H1 (cell line): ENCODE results near the gene NBEA. TPM values are rescaled to one million over a fixed set of nuclear protein-coding genes. Genes with fewer than 3 reads are reported as not detected.

ENCODE experiments used
- ASH2L ChIP-seq: fragments of 200-600, 300-600 bp; sonication (generic); IDR thresholded peaks from one replicate; pipeline ENCODE4 v1.7.1; 2017; ENCODE audit warnings: low read length
- BACH1 ChIP-seq: IDR thresholded peaks from 2 replicates; pipeline ENCODE4 v1.6.1; 2012; ENCODE audit warnings: low read length, improper control_type of control experiment
- BCL11A ChIP-seq, 2 experiments: IDR thresholded peaks; one replicate each; pipeline ENCODE4 v1.6.1; 2011; ENCODE audit warnings: low read depth in 2 of 2, low read length in 2 of 2, mild to moderate bottlenecking in 2 of 2
- CEBPB ChIP-seq: IDR thresholded peaks from 2 replicates; pipeline ENCODE4 v1.6.1; 2012; ENCODE audit warnings: low read depth, low read length
- CTCF ChIP-seq, 3 experiments: IDR thresholded peaks; 1 replicate in 2 of 3; 2 replicates in 1 of 3; pipeline versions ENCODE4 v1.5.1 to v1.6.1; 2011; ENCODE audit warnings: low read length in 3 of 3, mild to moderate bottlenecking in 3 of 3, inconsistent platforms in 2 of 3, low read depth in 1 of 3, moderate library complexity in 1 of 3; ENCODE audit not compliant: insufficient read depth in 1 of 3; ENCODE audit errors: control extremely low read depth in 1 of 3
- KDM4A ChIP-seq: IDR thresholded peaks from one replicate; pipeline ENCODE4 v1.7.1; 2012; ENCODE audit warnings: low read depth, mild to moderate bottlenecking, moderate library complexity, low read length, inconsistent platforms; ENCODE audit not compliant: severe bottlenecking
- NRF1 ChIP-seq: IDR thresholded peaks from 2 replicates; pipeline ENCODE4 v1.6.1; 2011; ENCODE audit warnings: mild to moderate bottlenecking, low read depth, low read length, improper control_type of control experiment
- POLR2A ChIP-seq, 2 experiments: IDR thresholded peaks; 1 replicate in 1 of 2; 2 replicates in 1 of 2; pipeline ENCODE4 v1.6.1; 2011; ENCODE audit warnings: low read depth in 2 of 2, low read length in 2 of 2, mild to moderate bottlenecking in 2 of 2; ENCODE audit errors: control extremely low read depth in 1 of 2
- RBBP5 ChIP-seq: IDR thresholded peaks from 2 replicates; pipeline ENCODE4 v1.7.1; 2012; ENCODE audit warnings: low read depth, mild to moderate bottlenecking, inconsistent platforms, low read length, moderate library complexity, borderline replicate concordance
- SIRT6 ChIP-seq: IDR thresholded peaks from one replicate; pipeline ENCODE4 v1.7.1; 2012; ENCODE audit warnings: low read length, inconsistent platforms
- SP1 ChIP-seq: IDR thresholded peaks from 2 replicates; pipeline ENCODE4 v1.6.1; 2011; ENCODE audit warnings: low read depth, low read length
- SUZ12 ChIP-seq: fragments of 200-600 bp; sonication (generic); IDR thresholded peaks from 2 replicates; pipeline ENCODE4 v1.6.1; 2012; ENCODE audit warnings: mild to moderate bottlenecking, inconsistent platforms, low read length, moderate library complexity, mixed read lengths
- TCF12 ChIP-seq: IDR thresholded peaks from 2 replicates; pipeline ENCODE4 v1.6.1; 2011; ENCODE audit warnings: low read depth, mild to moderate bottlenecking, low read length
- TEAD4 ChIP-seq: IDR thresholded peaks from 2 replicates; pipeline ENCODE4 v1.6.1; 2012; ENCODE audit warnings: low read depth, low read length, inconsistent platforms, mixed read lengths
- polyA plus RNA-seq, 7 experiments: library from polyadenylated mRNA; depleted of rRNA in 3 of 7; stranded (reverse) in 5 of 7; unstranded in 2 of 7; fragments of >200 nt in 5 of 7; fragments of 200-250 nt in 2 of 7; gene quantifications; 1 replicate in 5 of 7; 2 replicates in 1 of 7; 4 replicates in 1 of 7; pipeline versions ENCODE4 v1.2.1 to v1.2.3, GENCODE V29; 2011 to 2013; ENCODE audit warnings: missing spikeins in 2 of 7, mixed read lengths in 2 of 7
- total RNA-seq: library from RNA; stranded (reverse); fragmentation: NEBNext Ultra II Directional; extraction: Animal tissue kit (Norgen Biotek cat#: 25700); gene quantifications from 2 replicates; pipeline ENCODE4 v1.2.1, GENCODE V29; 2021

The NBEA gene
- total and polyA plus RNA-seq, 2 of the 8 experiments (the other 6 are each of a cell fraction or from before 2014, with no cell fraction given): 14.2 to 21.5 TPM

- TF ChIP-seq RBBP5 (0 out of 2 replicates have a peak, but pooled peaks have one; percentile 28), TCF12 (no peak), SIRT6 (no peak), BCL11A (IDR thresholded peaks at IDR 0.05; ENCODE audit: low read depth in 2 of 2, low read length in 2 of 2) (no peak), KDM4A (no peak), CTCF (IDR thresholded peaks at IDR 0.05; ENCODE audit: control extremely low read depth in 1 of 3, insufficient read depth in 1 of 3, low read depth in 1 of 3, low read length in 3 of 3) (no peak), POLR2A (IDR thresholded peaks at IDR 0.05; ENCODE audit: control extremely low read depth in 1 of 2, low read depth in 2 of 2, low read length in 2 of 2) (no peak), BACH1 (no peak), TEAD4 (peak; percentile 91), SP1 (peak; percentile 89), CEBPB (no peak), NRF1 (no peak), SUZ12 (no peak), ASH2L (peak; percentile 77)
Observed at GRCh38 chr13:34914416-34914815, 27.7 kb upstream of the NBEA start (continued).
